Measurements from ENCODE around the gene FREM1.
A peak's percentile ranks its signal among the peaks of the same experiment; 100 is the strongest.

DNA sequence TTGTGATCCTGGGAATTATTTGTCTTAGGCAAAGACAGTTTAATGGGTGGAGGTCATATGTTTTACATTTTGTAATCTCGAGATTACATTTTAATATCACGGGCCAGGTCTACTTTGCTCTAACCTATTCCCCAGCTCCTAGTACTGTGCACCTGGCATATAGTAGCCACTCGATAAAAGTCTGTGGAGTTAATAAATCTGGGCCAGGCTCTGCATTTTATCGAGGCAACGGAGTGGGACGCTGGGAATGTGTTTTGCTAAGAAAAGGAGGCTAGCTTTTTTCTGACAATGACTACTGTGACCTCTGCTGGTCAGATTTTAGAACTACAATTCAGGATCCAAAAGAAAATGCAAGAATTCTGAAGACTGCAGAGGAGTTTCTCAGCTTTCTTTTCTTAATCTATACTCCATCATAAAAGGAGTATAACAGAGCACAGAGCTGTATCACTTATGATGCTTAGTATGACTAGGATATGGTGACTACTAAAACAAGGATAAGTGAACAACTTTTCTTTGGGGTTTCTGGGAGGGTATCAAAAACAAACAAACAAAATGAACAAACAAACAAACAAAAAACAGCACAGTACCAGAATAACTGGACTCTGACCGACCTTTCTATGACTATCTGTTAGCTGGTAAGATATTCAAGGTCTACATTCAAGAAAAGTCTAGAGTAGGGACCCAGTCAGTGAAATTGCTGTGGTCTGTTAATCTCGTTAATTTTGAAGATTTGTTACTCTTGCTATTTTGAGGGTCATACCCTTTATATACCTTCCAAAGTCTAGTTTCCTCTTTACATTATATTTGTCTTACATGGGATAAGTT lies 141.6 kb downstream of the FREM1 start:
- TF ChIP-seq, protein P1, sequence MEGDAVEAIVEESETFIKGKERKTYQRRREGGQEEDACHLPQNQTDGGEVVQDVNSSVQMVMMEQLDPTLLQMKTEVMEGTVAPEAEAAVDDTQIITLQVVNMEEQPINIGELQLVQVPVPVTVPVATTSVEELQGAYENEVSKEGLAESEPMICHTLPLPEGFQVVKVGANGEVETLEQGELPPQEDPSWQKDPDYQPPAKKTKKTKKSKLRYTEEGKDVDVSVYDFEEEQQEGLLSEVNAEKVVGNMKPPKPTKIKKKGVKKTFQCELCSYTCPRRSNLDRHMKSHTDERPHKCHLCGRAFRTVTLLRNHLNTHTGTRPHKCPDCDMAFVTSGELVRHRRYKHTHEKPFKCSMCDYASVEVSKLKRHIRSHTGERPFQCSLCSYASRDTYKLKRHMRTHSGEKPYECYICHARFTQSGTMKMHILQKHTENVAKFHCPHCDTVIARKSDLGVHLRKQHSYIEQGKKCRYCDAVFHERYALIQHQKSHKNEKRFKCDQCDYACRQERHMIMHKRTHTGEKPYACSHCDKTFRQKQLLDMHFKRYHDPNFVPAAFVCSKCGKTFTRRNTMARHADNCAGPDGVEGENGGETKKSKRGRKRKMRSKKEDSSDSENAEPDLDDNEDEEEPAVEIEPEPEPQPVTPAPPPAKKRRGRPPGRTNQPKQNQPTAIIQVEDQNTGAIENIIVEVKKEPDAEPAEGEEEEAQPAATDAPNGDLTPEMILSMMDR (IDR thresholded peaks at IDR 0.05; ENCODE audit: poor library complexity, severe bottlenecking), result peak; percentile 77
- TF ChIP-seq SMC3 (conservative IDR thresholded peaks at IDR 0.05; ENCODE audit: poor library complexity) (peak; percentile 82), POLR2AphosphoS5 (IDR thresholded peaks at IDR 0.05) (no peak), EZH2 (IDR thresholded peaks at IDR 0.05; ENCODE audit: borderline replicate concordance, insufficient read depth, low read length, poor library complexity, severe bottlenecking) (no peak)

Measured in neural cell (in vitro differentiated cells).